Keratinocyte (primary cell): ENCODE measurements around the gene ELANE. TPM values are rescaled to one million over a fixed set of nuclear protein-coding genes. Genes with fewer than 3 reads are reported as not detected.
"Not testable (repeated sequence)": the region's sequence is repeated elsewhere in the genome, so short reads cannot be mapped to it uniquely, and the experiment has no call there.

Experiments used
- DNase-seq: peaks from one replicate; pipeline ENCODE4 v3.0.0-alpha.2; 2011; ENCODE audit warnings: low read depth, missing footprints, low spot score
- FAIRE-seq: peaks from 2 replicates; lab custom pipeline; 2011; peaks lifted over from hg19 to GRCh38; lab: Jason Lieb, UNC
- H2AFZ ChIP-seq: 2 replicates; pipeline ENCODE4 v1.6.0; 2012; ENCODE audit warnings: low read length, control low read depth, inconsistent platforms; ENCODE audit not compliant: control insufficient read depth
- H3K27ac ChIP-seq: 2 replicates; pipeline ENCODE4 v1.5.1; 2011; ENCODE audit warnings: low read length; ENCODE audit not compliant: control insufficient read depth, insufficient read depth
- H3K27me3 ChIP-seq: 3 replicates; pipeline ENCODE4 v1.6.0; 2011; ENCODE audit warnings: low read length; ENCODE audit not compliant: control insufficient read depth, insufficient read depth; ENCODE audit errors: extremely low read depth
- H3K36me3 ChIP-seq, 2 experiments: 2 replicates in 1 of 2; 3 replicates in 1 of 2; pipeline ENCODE4 v1.5.1; 2011; ENCODE audit warnings: low read length in 2 of 2, mild to moderate bottlenecking in 1 of 2; ENCODE audit not compliant: control insufficient read depth in 2 of 2, insufficient read depth in 2 of 2; ENCODE audit errors: extremely low read depth in 1 of 2
- H3K4me1 ChIP-seq: 3 replicates; pipeline ENCODE4 v1.5.1; 2011; ENCODE audit warnings: low read length; ENCODE audit not compliant: control insufficient read depth, insufficient read depth; ENCODE audit errors: extremely low read depth
- H3K4me2 ChIP-seq: 3 replicates; pipeline ENCODE4 v1.6.0; 2011; ENCODE audit warnings: low read depth, low read length; ENCODE audit not compliant: control insufficient read depth, insufficient read depth; ENCODE audit errors: extremely low read depth
- H3K4me3 ChIP-seq, 3 experiments: fragments of 200-600 bp in 1 of 3; sonication (generic) in 1 of 3; 2 replicates in 2 of 3; 3 replicates in 1 of 3; pipeline ENCODE4 v1.5.1; 2011 to 2016; ENCODE audit warnings: low read length in 3 of 3, mild to moderate bottlenecking in 3 of 3, control low read depth in 2 of 3, inconsistent platforms in 1 of 3, low read depth in 1 of 3, mixed read lengths in 1 of 3, mixed run types in 1 of 3, moderate library complexity in 1 of 3; ENCODE audit not compliant: control insufficient read depth in 2 of 3, insufficient read depth in 2 of 3; ENCODE audit errors: extremely low read depth in 1 of 3
- H3K79me2 ChIP-seq: 2 replicates; pipeline ENCODE4 v1.6.0; 2012; ENCODE audit warnings: low read length; ENCODE audit not compliant: control insufficient read depth, insufficient read depth
- H3K9ac ChIP-seq: 3 replicates; pipeline ENCODE4 v1.6.0; 2011; ENCODE audit warnings: low read length; ENCODE audit not compliant: control insufficient read depth, insufficient read depth; ENCODE audit errors: extremely low read depth
- H3K9me1 ChIP-seq: 3 replicates; pipeline ENCODE4 v1.6.0; 2011; ENCODE audit warnings: low read length; ENCODE audit not compliant: control insufficient read depth, insufficient read depth; ENCODE audit errors: extremely low read depth
- H3K9me3 ChIP-seq: 2 replicates; pipeline ENCODE4 v1.5.1; 2012; ENCODE audit warnings: low read depth, low read length; ENCODE audit not compliant: control insufficient read depth
- H4K20me1 ChIP-seq: 3 replicates; pipeline ENCODE4 v1.6.0; 2011; ENCODE audit warnings: low read length; ENCODE audit not compliant: control insufficient read depth, insufficient read depth; ENCODE audit errors: extremely low read depth
- CTCF ChIP-seq, 3 experiments: IDR thresholded peaks in 1 of 3; conservative IDR thresholded peaks in 1 of 3; optimal IDR thresholded peaks in 1 of 3; 2 replicates in 2 of 3; 3 replicates in 1 of 3; pipeline versions ENCODE3 to v1.5.1; 2011; ENCODE audit warnings: low read length in 3 of 3, mild to moderate bottlenecking in 3 of 3, moderate library complexity in 2 of 3, control low read depth in 1 of 3, inconsistent platforms in 1 of 3; ENCODE audit not compliant: insufficient read depth in 2 of 3; ENCODE audit errors: extremely low read depth in 1 of 3
- EZH2 ChIP-seq: IDR thresholded peaks from one replicate; pipeline ENCODE4 v1.6.1; 2012; ENCODE audit warnings: inconsistent platforms, mild to moderate bottlenecking, low read length, moderate library complexity
- dilution Hi-C: fragments of 300-500 bp; cut with MboI; formaldehyde crosslinking; loops from one replicate; pipeline ENCODE4 v1.7.0; 2020; ENCODE audit warnings: low sequenced_read_pairs; ENCODE audit not compliant: extremely low pct_ligation_motif_present
- polyA plus RNA-seq, 5 experiments: library from polyadenylated mRNA; depleted of rRNA in 3 of 5; stranded (reverse) in 3 of 5; stranded (forward) in 1 of 5; unstranded in 1 of 5; fragments of >200 nt; gene quantifications; 1 replicate in 1 of 5; 2 replicates in 3 of 5; 3 replicates in 1 of 5; pipeline versions ENCODE4 v1.2.1 to v1.2.3, GENCODE V29; 2011 to 2012; ENCODE audit warnings: missing spikeins in 2 of 5, low read depth in 1 of 5, low replicate concordance in 1 of 5

ELANE gene
- polyA plus RNA-seq, 1 donor (not counting 4 experiments of a cell fraction or from before 2014, with no cell fraction given): not detected

GRCh38 chr19:878751-879561 lies 26.9 kb downstream of the ELANE start:
- FAIRE-seq, H3K9me3 ChIP-seq, DNase-seq, dilution Hi-C loops, H3K27me3 ChIP-seq, H3K9me1 ChIP-seq, H4K20me1 ChIP-seq, H2AFZ ChIP-seq, H3K9ac ChIP-seq, H3K4me1 ChIP-seq, H3K27ac ChIP-seq, H3K4me3 ChIP-seq, H3K4me2 ChIP-seq, H3K79me2 ChIP-seq: not testable (repeated sequence)
- peaks cover 13 to 26% of the 10 kb centered on the region in 2 experiments for H3K36me3 ChIP-seq

GRCh38 chr19:879711-880438 lies 27.8 kb downstream of the ELANE start:
- Histone ChIP-seq H3K9ac (no peak overlapping the region), H3K36me3 (peaks cover 13 to 26% of the 10 kb centered on the region in 2 experiments), H3K9me1 (no peaks in the 10 kb centered on the region), H3K79me2 (no peaks in the 10 kb centered on the region), H3K27me3 (no peaks in the 10 kb centered on the region), H3K4me1 (peaks cover 6% of the 10 kb centered on the region), H3K4me3 (no peak overlapping the region), H3K27ac (no peak overlapping the region), H3K9me3 (no peaks in the 10 kb centered on the region), H4K20me1 (peaks cover 2% of the 10 kb centered on the region), H2AFZ (no peak overlapping the region), H3K4me2 (no peak overlapping the region)
- dilution Hi-C loops: no loop called here
- TF ChIP-seq CTCF (optimal IDR thresholded peaks at IDR 0.05 in 1 of 3, IDR thresholded peaks at IDR 0.05 in 1 of 3, conservative IDR thresholded peaks at IDR 0.05 in 1 of 3; ENCODE audit: extremely low read depth in 1 of 3, insufficient read depth in 2 of 3, low read length in 3 of 3): no peak
- no peak for TF ChIP-seq EZH2
- DNase-seq: no peak
- FAIRE-seq: no peak
